NOMO-1 (cell line): ENCODE data around the gene EXOC6.

Source experiments
- DNase-seq, 2 experiments: peaks; one replicate each; lab custom pipeline; 2025; ENCODE audit not compliant: unreplicated experiment in 2 of 2; lab: John Stamatoyannopoulos, UW

EXOC6 gene

GRCh38 chr10:92848441-92849233 is at the start of gene EXOC6:
Gene EXOC6, plus strand, starts transcription at chr10:92848520. Its CDS starts 14 bp downstream, at chr10:92848534.
- DNase-seq, result peak; percentile 73

GRCh38 chr10:92799568-92799967 is 48.8 kb upstream of the EXOC6 start:
- DNase-seq, result peak in 1 of 2 experiments; percentile 24

GRCh38 chr10:92800134-92800733 is 48.1 kb upstream of the EXOC6 start:
- DNase-seq, result no peak

GRCh38 chr10:92801978-92802872 is 46.1 kb upstream of the EXOC6 start:
- no peak for DNase-seq

GRCh38 chr10:92809840-92810239 is 38.5 kb upstream of the EXOC6 start:
- DNase-seq, result peak in 1 of 2 experiments; percentile 17

- DNase-seq, result no peak
Observed at GRCh38 chr10:92810934-92811532, 37.3 kb upstream of the EXOC6 start.

GRCh38 chr10:92811986-92812385 is 36.3 kb upstream of the EXOC6 start:
- DNase-seq, result no peak

- DNase-seq, result no peak
Observed at GRCh38 chr10:92813979-92814378, 34.3 kb upstream of the EXOC6 start.

- DNase-seq, result no peak
Observed at GRCh38 chr10:92814790-92815189, 33.5 kb upstream of the EXOC6 start.

GRCh38 chr10:92816091-92816531 is 32.2 kb upstream of the EXOC6 start:
- no peak for DNase-seq

- DNase-seq, result peak in 1 of 2 experiments; percentile 45
Observed at GRCh38 chr10:92822060-92822634, 26.2 kb upstream of the EXOC6 start.

GRCh38 chr10:92822964-92823363 is 25.4 kb upstream of the EXOC6 start:
- DNase-seq, result peak in 1 of 2 experiments; percentile 20

- DNase-seq, result no peak
Observed at GRCh38 chr10:92826061-92826460, 22.3 kb upstream of the EXOC6 start.

GRCh38 chr10:92826504-92826903 is 21.8 kb upstream of the EXOC6 start:
- DNase-seq, result no peak

GRCh38 chr10:92829042-92829785 is 19.1 kb upstream of the EXOC6 start:
- no peak for DNase-seq

GRCh38 chr10:92829786-92830377 is 18.4 kb upstream of the EXOC6 start:
- DNase-seq, result no peak

- peak in 1 of 2 experiments; percentile 55 for DNase-seq
Observed at GRCh38 chr10:92830478-92831389, 17.6 kb upstream of the EXOC6 start.

- no peak for DNase-seq
Observed at GRCh38 chr10:92832121-92832520, 16.2 kb upstream of the EXOC6 start.
